ENCODE measurements around the gene RND3.

Gene RND3

GRCh38 chr2:150475479-150476250 lies 11.8 kb downstream of the RND3 start:
- no peak for TF ChIP-seq CTCF (IDR thresholded peaks at IDR 0.05; ENCODE audit: low read depth, low read length)
- no peak for DNase-seq
- no peaks in the 10 kb centered on the region for H3K4me1 ChIP-seq
- no peaks in the 10 kb centered on the region for H3K27me3 ChIP-seq
- no peak overlapping the region for H3K4me3 ChIP-seq (ENCODE audit: low read depth, low read length)
- no peaks in the 10 kb centered on the region for H3K9me3 ChIP-seq
- peaks cover 22% of the 10 kb centered on the region for H3K36me3 ChIP-seq

DNA sequence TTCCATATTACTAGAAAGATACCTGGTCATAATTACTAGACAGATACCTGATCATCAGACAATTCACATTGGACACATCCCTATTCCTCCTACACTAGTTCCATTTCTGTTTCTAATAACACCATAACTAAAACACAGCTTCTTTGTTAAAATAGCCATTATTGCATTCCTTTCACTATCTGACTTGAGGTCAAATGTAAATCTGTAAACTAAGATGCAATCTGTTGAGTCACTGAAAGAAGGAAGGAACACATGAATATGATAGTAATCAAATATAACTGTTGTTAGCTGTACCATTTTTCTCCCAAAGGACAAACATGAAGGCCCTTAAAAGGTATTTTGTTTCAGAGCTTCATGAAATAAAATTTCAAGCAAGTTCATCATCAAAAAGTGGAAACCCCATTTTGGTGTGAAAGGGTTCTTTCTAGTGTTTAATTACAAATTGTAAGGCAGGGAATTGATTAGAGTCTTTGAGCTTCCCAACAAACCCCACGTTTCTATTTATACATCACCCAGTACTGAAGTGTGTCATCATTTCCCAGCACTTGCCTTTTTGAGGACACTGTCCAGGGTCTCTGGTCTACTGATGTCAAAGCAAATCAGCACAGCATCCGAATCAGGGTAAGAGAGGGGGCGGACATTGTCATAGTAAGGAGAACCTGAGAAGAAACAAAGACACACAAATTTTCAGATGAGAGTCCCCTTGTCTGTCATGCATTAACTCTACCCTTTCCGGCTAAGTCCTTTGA lies 13.0 kb downstream of the RND3 start:
- Histone ChIP-seq H3K36me3 (peaks cover 30% of the 10 kb centered on the region), H3K4me3 (ENCODE audit: low read depth, low read length) (no peak overlapping the region)

DNA sequence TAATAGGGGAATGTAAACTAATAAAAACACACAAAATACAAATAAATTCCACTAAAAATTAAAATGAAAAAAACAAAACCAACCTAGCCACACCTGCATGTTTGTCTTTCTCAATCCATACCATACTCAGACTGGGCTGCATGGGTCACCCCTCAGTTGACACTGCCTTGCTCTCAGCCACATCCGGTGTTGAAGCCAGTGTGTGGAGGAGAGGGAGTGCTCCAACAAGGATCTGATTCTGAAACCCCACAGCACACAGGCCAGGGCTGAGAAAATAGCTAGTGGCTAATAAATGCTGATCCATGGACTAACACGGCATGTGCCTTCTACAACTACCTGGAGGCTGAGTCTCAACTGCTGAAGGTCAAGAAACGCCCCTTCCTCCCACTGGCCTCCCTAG lies 13.7 kb downstream of the RND3 start:
- Histone ChIP-seq H3K4me3 (ENCODE audit: low read depth, low read length) (no peak overlapping the region), H3K4me1 (no peaks in the 10 kb centered on the region)

More for the DNA sequence above, 13.0 kb downstream of the RND3 start:
- no peak for DNase-seq
- Histone ChIP-seq H3K27me3 (no peaks in the 10 kb centered on the region), H3K4me1 (no peaks in the 10 kb centered on the region), H3K9me3 (no peaks in the 10 kb centered on the region)
- no peak for TF ChIP-seq CTCF (IDR thresholded peaks at IDR 0.05; ENCODE audit: low read depth, low read length)

DNA sequence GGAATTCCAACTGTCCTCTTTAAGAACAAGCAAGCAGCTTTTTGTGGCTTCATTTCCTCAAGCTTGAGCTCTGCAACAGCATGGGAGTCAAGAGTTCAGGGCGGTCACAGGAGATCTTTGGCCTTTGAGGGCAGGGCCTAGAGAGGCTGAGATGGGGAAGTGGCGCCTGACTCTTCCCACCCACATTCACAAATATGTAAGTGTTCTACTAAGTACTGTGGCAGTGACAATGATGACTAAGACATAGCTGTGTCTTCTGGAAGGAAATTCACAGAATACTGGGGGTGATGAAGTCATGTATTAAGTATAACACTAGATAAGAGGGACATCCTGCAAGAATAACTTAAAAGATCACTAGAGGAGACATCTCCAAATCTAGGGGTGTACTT lies 15.0 kb downstream of the RND3 start:
- Histone ChIP-seq H3K4me1 (no peaks in the 10 kb centered on the region), H3K9me3 (no peaks in the 10 kb centered on the region), H3K27me3 (no peaks in the 10 kb centered on the region), H3K4me3 (ENCODE audit: low read depth, low read length) (no peak overlapping the region), H3K36me3 (peaks cover 38% of the 10 kb centered on the region)
- no peak for TF ChIP-seq CTCF (IDR thresholded peaks at IDR 0.05; ENCODE audit: low read depth, low read length)
- no peak for DNase-seq

More for the DNA sequence above, 13.7 kb downstream of the RND3 start:
- H3K9me3 ChIP-seq, result no peaks in the 10 kb centered on the region
- TF ChIP-seq CTCF (IDR thresholded peaks at IDR 0.05; ENCODE audit: low read depth, low read length), result no peak
- DNase-seq, result no peak
- H3K36me3 ChIP-seq, result peaks cover 33% of the 10 kb centered on the region
- no peaks in the 10 kb centered on the region for H3K27me3 ChIP-seq

- H3K4me3 ChIP-seq (ENCODE audit: low read depth, low read length), result no peak overlapping the region
- no peaks in the 10 kb centered on the region for H3K4me1 ChIP-seq
- no peak for TF ChIP-seq CTCF (IDR thresholded peaks at IDR 0.05; ENCODE audit: low read depth, low read length)
- H3K9me3 ChIP-seq, result no peaks in the 10 kb centered on the region
- H3K27me3 ChIP-seq, result no peaks in the 10 kb centered on the region
- DNase-seq, result no peak
- H3K36me3 ChIP-seq, result peaks cover 38% of the 10 kb centered on the region
These were observed 15.5 kb downstream of the RND3 start for GRCh38 chr2:150471813-150472510.

Data from BE2C (cell line).